ELR (cell line): ENCODE results near the gene SSBP1.
"Not testable (repeated sequence)": the region's sequence is repeated elsewhere in the genome, so short reads cannot be mapped to it uniquely, and the experiment has no call there.

ENCODE experiments used
- DNase-seq: peaks from one replicate; pipeline ENCODE4 v3.0.0-alpha.2; 2015; ENCODE audit warnings: low read depth

Gene SSBP1

DNA sequence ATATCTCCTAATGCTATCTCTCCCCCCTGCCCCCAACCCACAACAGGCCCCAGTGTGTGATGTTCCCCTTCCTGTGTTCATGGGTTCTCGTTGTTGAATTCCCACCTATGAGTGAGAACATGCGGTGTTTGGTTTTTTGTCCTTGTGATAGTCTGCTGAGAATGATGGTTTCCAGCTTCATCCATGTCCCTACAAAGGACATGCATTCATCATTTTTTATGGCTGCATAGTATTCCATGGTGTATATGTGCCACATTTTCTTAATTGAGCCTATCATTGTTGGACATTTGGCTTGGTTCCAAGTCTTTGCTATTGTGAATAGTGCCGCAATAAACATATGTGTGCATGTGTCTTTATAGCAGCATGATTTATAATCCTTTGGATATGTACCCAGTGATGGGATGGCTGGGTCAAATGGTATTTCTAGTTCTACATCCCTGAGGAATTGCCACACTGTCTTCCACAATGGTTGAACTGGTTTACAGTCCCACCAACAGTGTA is 32.0 kb downstream of the SSBP1 start:
- DNase-seq = not testable (repeated sequence)

DNA sequence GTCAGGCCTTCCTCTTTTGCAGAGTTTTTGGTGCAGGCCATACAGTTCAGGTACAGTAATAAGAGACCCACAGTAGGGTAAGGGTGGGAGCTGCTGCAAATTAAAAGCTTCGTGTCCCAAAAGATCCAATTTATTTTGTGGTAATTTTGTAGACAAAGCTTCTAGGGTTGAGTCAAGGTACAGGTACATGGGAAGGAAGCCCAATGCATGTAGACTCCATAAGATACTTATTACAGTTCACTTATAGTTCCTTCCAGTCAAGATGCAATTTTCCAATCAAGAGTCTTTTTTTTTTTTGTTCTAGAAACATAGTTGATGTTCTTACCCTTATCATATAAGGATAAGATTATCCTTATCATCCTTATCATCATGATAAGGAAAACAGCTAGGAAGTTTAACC is 38.2 kb downstream of the SSBP1 start, which contains the start of gene TAS2R4:
TSS of gene TAS2R4 (plus strand) at position 301 of the 400 bp plus-strand sequence. CDS start 1,815 bp downstream, outside the sequence.
- DNase-seq = no peak

DNA sequence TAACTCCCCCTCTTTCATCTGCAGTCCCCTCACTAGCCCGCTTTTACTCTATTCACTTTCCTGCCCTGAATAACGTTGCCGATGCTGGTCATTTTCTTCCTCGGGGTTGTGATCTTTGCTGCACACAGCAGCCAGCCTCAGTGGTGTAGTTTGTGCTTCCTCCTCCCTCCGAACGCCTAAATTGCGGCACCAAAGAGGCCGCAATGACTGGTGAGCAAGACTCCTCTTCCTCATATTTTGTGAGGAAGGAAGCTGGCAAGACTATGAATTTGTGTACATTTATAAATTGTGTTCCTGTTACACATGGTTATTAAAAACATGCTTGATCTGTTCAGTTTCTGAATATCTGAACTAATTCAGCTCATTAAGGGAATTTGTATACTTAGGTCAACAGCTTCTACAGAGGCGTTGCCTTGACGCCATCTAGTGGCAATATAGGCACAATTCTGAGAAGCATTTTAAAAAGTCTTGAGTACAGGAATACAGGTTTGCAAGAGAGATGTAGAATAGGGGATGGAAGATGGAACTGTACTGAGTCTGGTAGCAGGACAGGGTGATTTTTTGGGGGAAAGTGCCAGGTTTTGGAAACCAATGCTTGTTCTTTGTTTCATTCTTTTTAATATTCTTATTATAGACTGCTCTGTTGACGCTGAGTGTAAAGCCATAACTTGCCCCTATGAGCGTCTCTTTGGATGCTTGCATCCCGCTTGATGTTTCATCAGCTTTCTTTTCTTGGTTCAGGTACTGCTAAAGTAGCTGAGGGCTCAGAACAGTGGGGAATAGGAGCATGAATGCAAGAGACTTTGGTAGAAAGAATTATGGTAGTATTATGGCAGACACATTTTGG is 47.8 kb downstream of the SSBP1 start:
- peak; percentile 58 for DNase-seq

DNA sequence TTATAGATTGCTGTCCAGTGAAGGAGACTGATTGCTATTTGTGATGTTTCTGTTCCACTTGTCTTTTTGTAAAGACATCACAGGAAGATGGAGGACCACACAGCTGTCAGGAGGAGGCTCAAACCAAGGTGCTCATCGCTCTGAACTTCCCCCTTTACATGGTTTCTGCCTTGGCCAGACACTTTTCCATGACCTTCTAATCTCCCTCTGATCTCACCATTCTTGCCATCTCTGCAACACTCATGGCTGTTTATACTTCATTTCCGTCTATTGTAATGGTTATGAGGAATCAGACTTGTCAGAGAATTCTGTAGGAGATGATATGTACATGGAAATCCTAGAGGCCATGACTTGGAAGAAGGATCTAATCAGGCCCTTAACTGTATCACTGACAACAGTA is 50.1 kb downstream of the SSBP1 start:
- no peak for DNase-seq

DNA sequence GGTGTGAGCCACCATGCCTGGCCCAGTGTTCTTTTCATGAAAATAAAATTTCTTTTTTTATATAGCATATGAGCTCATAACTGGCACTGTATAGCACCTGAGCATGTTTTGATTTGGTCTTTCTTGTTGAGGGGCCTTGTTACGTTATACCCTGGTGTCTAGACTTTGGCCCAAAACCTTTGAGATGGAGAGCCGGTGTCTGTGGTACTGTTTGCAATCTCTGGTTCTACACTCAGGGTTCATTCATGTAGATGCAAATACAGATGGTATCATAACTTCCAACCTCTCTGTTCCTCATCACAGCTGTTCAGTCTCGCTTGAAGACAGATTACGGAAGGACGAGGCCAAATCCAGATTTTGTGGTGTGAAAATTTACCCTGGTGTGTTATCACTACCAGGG is 51.8 kb downstream of the SSBP1 start, which contains the start of gene TAS2R5:
TSS of gene TAS2R5 (plus strand) at position 301 of the 400 bp plus-strand sequence. CDS start 145 bp downstream, outside the sequence.
- DNase-seq = no peak

DNA sequence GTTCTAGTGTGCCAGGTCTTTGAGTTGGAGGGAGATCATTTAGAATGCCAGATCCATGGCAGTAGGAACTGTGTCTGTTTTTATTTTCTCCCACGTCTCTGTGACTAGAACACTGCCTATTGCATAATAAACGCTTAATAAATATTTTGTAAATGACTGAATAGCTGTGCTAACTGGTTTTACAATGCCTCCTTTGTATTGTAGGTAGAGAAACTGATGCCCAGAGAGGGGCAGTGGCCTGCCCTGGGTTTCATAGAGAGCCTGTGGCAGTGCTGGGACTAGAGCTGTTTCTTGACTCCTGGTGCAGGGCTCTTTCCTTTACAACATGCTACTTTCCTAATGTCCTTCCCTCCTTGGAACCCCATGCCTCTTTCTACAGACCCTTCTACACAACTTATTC is 54.4 kb downstream of the SSBP1 start:
- DNase-seq = no peak
